SIG-M5 (cell line): ENCODE measurements around the gene CPT1B.
"Not testable (repeated sequence)": the region's sequence is repeated elsewhere in the genome, so short reads cannot be mapped to it uniquely, and the experiment has no call there.

Experiments used
- DNase-seq: peaks from one replicate; lab custom pipeline; 2025; lab: John Stamatoyannopoulos, UW

CPT1B gene

GRCh38 chr22:50527921-50528681 lies 50.1 kb downstream of the CPT1B start:
- DNase-seq = no peak

DNA sequence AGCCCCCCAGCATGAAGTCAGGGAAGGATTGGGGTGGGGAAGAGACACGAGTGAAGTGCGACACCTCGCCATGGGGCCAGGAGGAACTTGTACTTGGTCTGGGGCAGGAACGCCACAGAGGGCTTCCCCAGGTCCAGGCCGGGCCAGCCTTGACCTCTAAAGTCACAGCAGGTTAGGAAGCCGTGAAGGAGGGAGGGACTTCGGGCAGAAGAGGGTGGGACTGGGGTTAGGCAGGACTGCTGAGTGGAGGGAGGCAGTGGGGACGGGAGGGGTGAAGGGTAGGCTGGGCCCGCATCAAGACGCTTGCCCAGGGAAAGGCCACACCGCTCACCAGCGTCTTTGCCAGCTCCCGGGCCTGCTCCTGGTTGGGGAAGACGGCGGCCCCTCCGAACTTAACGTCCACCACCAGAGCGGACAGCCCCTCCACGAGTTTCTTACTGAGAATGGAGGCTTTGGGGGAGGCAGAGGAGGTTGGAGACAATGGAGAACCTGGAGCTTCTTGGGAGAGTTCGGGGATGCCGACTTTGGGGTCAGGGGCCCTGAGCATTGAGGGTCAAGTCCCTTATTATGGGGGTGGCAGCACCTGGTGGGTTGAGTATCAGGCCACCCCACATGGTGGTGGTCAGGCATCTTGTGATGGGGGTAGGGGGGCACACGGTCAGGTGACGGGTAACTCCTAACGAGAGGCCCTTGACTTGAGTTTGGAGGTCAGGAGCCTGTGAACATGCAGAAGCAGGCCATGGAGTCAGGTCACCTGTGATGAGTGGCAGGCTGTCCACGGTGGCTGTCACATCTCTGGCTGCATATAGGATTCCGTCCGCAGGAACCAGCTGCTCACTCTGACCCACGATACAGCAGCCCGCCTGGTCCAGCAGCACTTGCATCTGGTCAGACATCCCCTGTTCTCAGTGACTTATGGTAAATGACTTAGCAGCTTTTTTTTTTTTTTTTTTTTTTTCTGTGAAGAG lies 51.1 kb downstream of the CPT1B start:
- no peak for DNase-seq

DNA sequence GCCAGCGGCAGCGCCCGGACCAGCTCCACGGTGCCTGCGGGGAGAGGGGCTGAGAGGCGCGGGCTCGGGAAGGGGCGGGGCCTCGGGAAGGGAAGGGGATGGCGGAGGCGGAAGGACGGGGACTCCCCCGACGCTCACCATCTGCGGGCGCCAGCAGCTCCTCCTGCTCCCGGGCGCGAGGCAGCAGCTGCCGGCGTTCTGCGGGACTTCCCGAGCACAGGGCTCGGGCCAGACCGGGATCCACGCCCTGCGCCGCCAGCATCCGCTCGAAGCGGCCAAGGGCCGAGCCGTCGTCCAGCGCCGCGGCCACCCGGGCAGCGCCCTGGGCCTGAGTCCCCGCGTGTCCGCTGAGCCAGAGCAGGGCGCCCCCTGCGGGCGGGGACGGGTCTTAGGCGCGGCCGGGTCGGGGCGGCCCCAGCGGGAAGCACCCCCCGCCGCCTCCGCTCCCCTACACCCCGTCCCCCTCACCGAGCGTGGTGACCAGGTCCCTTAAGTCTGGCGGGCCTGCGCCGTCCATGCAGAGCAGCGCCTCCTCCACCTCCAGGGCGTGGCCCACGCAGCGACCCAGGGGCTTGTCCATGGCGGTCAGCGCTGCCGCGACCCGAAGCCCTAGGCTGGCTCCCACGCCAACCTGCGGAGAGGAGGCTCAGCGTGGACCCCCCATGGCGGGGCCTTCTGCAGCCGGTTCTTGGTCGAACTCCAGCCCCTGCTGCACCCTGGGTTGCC lies 52.0 kb downstream of the CPT1B start:
- peak; percentile 37 for DNase-seq

- no peak for DNase-seq
Measured at GRCh38 chr22:50525858-50526107, 52.4 kb downstream of the CPT1B start.

DNA sequence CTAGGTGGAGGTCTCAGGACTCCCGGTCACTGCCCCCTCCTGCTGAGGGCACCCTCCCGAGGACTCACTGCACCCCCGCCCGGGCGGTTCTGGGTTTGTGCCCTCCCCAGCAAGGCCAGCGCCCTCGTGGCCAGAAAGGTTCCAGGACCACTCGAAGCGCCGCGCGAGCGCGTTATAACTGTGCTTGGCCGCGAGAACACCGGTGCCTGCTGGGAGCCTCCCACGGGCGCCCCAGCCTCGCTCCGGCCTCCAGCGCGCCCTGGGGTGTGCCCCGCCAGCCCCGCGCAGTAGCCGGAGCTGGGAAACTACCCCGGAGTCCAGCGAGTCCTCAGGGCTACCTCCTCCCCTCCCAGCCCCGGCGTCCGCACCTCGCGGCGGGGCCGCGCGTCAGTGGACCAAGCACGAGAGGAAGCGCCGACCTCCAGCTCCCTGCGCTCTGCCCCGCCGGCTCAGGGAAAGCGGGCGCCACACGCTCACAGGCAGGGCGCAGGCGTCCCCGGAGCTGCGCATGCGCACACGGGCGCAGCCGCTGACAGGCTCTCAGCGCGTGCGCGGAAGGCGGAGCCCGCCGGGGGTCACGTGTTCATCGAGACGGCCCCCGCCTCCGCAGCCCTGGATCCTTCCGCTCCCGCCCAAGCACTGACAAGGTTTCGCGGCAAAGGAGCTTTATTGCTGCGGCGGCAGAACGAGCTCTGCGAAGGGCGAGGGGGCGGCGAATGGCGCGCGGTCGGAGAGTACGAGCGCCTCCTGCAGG lies 52.9 kb downstream of the CPT1B start, which contains the start of gene SCO2:
Gene SCO2 (minus strand): TSS at position 495 of the 754 bp plus-strand sequence. CDS start 1,187 bp downstream, outside the sequence.
- no peak for DNase-seq

- no peak for DNase-seq
Measured at GRCh38 chr22:50524676-50525103, 53.5 kb downstream of the CPT1B start.

DNA sequence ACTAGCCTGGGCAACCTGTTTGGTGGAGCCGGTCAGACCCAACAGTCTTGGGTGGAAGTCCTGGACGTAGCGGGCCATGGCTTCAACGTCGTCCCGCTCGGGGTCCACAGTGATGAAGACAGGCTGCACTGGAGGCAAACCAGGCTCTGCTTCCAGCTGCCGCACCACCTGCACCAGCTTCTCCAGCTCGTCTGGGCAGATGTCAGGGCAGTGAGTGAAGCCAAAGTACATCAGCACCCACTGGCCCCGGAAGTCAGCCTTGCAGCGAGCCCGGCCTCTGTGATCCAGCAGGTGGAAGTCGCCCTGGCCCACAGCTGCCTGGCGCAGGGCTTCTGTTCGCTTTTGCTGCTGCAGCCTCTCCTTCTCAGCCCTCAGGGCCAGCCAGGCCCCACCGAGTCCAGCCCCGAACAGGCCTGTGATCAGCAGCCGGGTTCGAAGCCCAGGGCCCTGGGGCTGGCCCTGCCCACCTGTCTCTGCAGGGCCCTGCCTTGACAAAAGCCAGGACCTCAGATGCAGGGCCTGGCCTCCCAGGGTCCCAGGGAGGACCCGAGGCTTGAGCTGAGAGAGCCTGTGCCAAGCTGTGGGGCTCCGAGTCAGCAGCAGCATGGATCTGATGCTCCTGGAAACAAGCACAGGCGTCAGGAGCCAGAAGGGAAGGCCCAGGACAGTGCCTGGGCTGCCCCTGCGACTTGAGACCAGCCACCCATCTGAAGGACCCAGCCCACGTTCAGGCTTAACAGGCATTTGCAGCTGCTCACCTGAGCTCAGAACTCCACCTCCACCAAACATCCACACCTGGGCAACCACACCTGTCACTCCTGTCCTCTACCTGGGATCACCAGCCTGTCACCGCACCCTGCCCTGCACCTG lies 54.2 kb downstream of the CPT1B start:
- DNase-seq = no peak

DNA sequence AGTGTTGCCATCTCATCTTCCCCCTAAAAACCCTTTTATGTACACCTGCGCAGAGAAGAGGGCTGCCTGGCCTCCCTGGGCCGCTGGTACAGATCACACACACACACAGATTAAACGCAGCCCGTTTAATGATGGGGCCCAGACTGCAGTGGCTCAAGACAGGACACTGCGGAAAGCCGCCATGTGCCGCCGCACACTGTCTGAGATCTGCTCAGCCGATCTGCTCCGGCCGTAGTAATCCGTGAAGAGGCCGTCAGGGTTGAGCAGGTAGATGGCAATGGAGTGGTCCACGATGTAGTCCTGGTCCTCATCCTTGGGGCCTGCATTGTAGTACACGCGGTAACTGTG lies 54.8 kb downstream of the CPT1B start:
- no peak for DNase-seq

- no peak for DNase-seq
Measured at GRCh38 chr22:50522806-50523438, 55.3 kb downstream of the CPT1B start.

- no peak for DNase-seq
Measured at GRCh38 chr22:50522208-50522805, 55.9 kb downstream of the CPT1B start.

DNA sequence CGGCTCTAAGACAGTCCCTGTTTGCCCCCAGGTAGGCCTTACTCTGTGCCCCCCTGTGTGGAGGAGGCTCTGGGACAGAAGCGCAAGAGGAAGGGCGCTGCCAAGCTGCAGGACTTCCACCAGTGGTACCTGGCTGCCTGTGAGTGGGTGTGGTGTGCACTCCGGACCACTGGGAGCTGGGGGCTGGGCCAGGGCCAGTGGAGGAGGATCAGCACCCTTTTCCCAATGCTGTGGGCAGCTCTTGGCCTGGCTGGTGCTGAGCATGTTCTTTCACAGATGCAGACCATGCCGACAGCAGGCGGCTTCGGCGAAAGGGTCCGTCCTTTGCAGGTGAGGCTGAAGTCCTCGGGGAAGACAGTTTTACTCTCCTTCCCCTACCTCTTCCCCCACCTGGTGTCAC lies 56.5 kb downstream of the CPT1B start:
- no peak for DNase-seq

GRCh38 chr22:50520826-50521453 lies 57.3 kb downstream of the CPT1B start:
- DNase-seq = no peak

GRCh38 chr22:50520184-50520583 lies 58.0 kb downstream of the CPT1B start:
- not testable (repeated sequence) for DNase-seq

DNA sequence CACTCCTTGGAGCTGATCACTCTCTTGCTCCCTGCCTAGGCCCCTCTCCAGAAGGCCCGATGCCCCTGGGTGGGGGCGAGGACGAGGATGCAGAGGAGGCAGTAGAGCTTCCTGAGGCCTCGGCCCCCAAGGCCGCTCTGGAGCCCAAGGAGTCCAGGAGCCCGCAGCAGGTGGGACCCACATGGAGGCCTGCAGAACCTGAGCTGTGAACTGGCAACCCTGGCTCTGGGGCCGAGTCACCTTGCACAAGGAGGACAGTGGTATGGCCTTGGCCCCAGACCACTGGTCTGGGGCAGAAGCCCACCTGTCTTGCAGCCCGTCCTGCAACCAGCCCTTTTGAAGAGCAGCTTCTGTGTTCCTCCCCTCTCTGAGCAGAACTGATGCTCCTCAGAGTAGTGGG lies 59.1 kb downstream of the CPT1B start:
- DNase-seq = no peak
